ENCODE data around the gene CTCFL. TPM values are rescaled to one million over a fixed set of nuclear protein-coding genes. Genes with fewer than 3 reads are reported as not detected.

The CTCFL gene
- total and polyA plus RNA-seq, 4 donors, result 0.05 to 0.08 (median 0.08) TPM; not detected in 1

DNA sequence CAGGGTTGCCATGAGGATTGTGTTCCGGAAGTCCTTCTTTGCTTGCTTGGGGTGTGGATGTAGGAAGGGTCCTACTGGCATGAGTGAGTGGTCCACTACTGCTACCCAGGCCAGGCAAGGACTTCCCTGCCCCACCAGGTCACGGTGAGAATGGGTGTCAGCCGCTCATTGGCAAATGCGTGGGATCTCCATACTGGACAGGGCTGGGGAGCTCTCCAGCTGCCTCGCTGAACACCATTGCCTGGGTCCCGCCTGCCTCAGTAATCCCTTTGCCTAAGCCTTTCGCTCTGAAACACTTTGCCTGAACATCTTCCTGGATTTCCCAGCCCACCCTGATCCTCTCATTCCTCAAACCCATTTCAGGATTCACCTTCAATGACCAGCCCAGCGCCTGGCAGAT lies 59.5 kb downstream of the CTCFL start:
- Histone ChIP-seq H3K9me3 (ENCODE audit: control insufficient read depth in 4 of 4, low read length in 3 of 4) (no peaks in the 10 kb centered on the region), H3K27ac (ENCODE audit: low read depth in 1 of 2, low read length in 2 of 2) (no peak overlapping the region), H3K4me3 (ENCODE audit: low read depth in 1 of 3, low read length in 3 of 3) (no peak overlapping the region), H3K9ac (ENCODE audit: low read depth in 1 of 2, low read length in 2 of 2) (no peak overlapping the region), H3K36me3 (ENCODE audit: control insufficient read depth in 4 of 4, insufficient read depth in 3 of 4, low read depth in 1 of 4, low read length in 3 of 4) (no peaks in the 10 kb centered on the region), H3K27me3 (ENCODE audit: control insufficient read depth in 4 of 4, insufficient read depth in 4 of 4, low read length in 3 of 4) (no peaks in the 10 kb centered on the region), H3K4me1 (ENCODE audit: control insufficient read depth in 4 of 4, insufficient read depth in 4 of 4, low read length in 3 of 4) (no peaks in the 10 kb centered on the region)
- no peak for TF ChIP-seq YY1 (IDR thresholded peaks at IDR 0.05)
- TF ChIP-seq, protein P1, sequence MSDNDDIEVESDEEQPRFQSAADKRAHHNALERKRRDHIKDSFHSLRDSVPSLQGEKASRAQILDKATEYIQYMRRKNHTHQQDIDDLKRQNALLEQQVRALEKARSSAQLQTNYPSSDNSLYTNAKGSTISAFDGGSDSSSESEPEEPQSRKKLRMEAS (IDR thresholded peaks at IDR 0.05), result no peak
- TF ChIP-seq, protein P2, sequence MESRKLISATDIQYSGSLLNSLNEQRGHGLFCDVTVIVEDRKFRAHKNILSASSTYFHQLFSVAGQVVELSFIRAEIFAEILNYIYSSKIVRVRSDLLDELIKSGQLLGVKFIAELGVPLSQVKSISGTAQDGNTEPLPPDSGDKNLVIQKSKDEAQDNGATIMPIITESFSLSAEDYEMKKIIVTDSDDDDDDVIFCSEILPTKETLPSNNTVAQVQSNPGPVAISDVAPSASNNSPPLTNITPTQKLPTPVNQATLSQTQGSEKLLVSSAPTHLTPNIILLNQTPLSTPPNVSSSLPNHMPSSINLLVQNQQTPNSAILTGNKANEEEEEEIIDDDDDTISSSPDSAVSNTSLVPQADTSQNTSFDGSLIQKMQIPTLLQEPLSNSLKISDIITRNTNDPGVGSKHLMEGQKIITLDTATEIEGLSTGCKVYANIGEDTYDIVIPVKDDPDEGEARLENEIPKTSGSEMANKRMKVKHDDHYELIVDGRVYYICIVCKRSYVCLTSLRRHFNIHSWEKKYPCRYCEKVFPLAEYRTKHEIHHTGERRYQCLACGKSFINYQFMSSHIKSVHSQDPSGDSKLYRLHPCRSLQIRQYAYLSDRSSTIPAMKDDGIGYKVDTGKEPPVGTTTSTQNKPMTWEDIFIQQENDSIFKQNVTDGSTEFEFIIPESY (IDR thresholded peaks at IDR 0.05), result no peak
- TF ChIP-seq FOXA1 (IDR thresholded peaks at IDR 0.05), result no peak
- TF ChIP-seq HNF4A (conservative IDR thresholded peaks at IDR 0.05), result no peak
- no peak for TF ChIP-seq JUND (IDR thresholded peaks at IDR 0.05)
- no peak for TF ChIP-seq RAD21 (IDR thresholded peaks at IDR 0.05)
- no peak for TF ChIP-seq HNF4G (IDR thresholded peaks at IDR 0.05)
- DNase-seq (ENCODE audit: low spot score), result no peak
- WGBS, result 94% methylated on average over 8 of the region's 8 CpGs

DNA sequence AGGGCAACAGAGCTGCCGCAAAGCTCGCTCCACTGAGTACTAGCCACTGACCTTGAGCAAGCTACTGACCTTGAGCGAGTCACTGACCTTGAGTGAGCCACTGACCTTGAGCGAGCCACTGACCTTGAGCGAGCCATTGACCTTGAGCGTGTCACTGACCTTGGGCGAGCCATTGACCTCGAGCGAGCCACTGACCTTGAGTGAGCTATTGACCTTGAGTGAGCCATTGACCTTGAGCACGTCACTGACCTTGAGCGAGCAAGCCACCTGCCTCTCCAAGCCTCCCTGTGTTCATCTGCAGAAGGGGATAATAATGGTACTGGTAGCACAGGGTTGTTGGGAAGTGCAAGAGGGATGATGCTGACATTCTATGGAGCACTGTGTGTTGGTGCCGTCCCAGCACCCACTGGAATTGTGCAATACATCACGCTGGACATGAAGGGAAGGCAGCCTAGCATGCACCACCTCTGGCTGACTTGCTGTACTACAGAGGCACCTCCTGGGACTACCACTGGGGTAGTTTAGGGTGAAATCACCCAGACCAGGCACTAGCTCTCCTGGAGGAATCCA lies 60.2 kb downstream of the CTCFL start:
- Histone ChIP-seq H3K9me3 (ENCODE audit: control insufficient read depth in 4 of 4, low read length in 3 of 4) (no peaks in the 10 kb centered on the region), H3K27me3 (ENCODE audit: control insufficient read depth in 4 of 4, insufficient read depth in 4 of 4, low read length in 3 of 4) (no peaks in the 10 kb centered on the region), H3K9ac (ENCODE audit: low read depth in 1 of 2, low read length in 2 of 2) (no peak overlapping the region), H3K27ac (ENCODE audit: low read depth in 1 of 2, low read length in 2 of 2) (no peak overlapping the region), H3K4me3 (ENCODE audit: low read depth in 1 of 3, low read length in 3 of 3) (no peak overlapping the region), H3K36me3 (ENCODE audit: control insufficient read depth in 4 of 4, insufficient read depth in 3 of 4, low read depth in 1 of 4, low read length in 3 of 4) (no peaks in the 10 kb centered on the region), H3K4me1 (ENCODE audit: control insufficient read depth in 4 of 4, insufficient read depth in 4 of 4, low read length in 3 of 4) (no peaks in the 10 kb centered on the region)
- TF ChIP-seq JUND (IDR thresholded peaks at IDR 0.05) (no peak), GABPA (IDR thresholded peaks at IDR 0.05 in 1 of 2, conservative IDR thresholded peaks at IDR 0.05 in 1 of 2) (no peak), FOXA2 (IDR thresholded peaks at IDR 0.05) (no peak), HNF4G (IDR thresholded peaks at IDR 0.05) (no peak), NR2F2 (IDR thresholded peaks at IDR 0.05) (peak; percentile 38), SP1 (IDR thresholded peaks at IDR 0.05) (no peak), FOXA1 (IDR thresholded peaks at IDR 0.05) (no peak), YY1 (IDR thresholded peaks at IDR 0.05) (no peak), EGR1 (IDR thresholded peaks at IDR 0.05; ENCODE audit: low read depth in 2 of 2) (no peak), TAF1 (conservative IDR thresholded peaks at IDR 0.05) (no peak), RAD21 (IDR thresholded peaks at IDR 0.05) (peak; percentile 65 to 80), RXRA (IDR thresholded peaks at IDR 0.05) (peak; percentile 69 to 75), HNF4A (conservative IDR thresholded peaks at IDR 0.05) (peak; percentile 11 to 38)
- TF ChIP-seq, protein P3, sequence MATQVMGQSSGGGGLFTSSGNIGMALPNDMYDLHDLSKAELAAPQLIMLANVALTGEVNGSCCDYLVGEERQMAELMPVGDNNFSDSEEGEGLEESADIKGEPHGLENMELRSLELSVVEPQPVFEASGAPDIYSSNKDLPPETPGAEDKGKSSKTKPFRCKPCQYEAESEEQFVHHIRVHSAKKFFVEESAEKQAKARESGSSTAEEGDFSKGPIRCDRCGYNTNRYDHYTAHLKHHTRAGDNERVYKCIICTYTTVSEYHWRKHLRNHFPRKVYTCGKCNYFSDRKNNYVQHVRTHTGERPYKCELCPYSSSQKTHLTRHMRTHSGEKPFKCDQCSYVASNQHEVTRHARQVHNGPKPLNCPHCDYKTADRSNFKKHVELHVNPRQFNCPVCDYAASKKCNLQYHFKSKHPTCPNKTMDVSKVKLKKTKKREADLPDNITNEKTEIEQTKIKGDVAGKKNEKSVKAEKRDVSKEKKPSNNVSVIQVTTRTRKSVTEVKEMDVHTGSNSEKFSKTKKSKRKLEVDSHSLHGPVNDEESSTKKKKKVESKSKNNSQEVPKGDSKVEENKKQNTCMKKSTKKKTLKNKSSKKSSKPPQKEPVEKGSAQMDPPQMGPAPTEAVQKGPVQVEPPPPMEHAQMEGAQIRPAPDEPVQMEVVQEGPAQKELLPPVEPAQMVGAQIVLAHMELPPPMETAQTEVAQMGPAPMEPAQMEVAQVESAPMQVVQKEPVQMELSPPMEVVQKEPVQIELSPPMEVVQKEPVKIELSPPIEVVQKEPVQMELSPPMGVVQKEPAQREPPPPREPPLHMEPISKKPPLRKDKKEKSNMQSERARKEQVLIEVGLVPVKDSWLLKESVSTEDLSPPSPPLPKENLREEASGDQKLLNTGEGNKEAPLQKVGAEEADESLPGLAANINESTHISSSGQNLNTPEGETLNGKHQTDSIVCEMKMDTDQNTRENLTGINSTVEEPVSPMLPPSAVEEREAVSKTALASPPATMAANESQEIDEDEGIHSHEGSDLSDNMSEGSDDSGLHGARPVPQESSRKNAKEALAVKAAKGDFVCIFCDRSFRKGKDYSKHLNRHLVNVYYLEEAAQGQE (IDR thresholded peaks at IDR 0.05), result no peak
- TF ChIP-seq, protein P4, sequence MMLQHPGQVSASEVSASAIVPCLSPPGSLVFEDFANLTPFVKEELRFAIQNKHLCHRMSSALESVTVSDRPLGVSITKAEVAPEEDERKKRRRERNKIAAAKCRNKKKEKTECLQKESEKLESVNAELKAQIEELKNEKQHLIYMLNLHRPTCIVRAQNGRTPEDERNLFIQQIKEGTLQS (IDR thresholded peaks at IDR 0.05), result no peak
- TF ChIP-seq, protein P2 (IDR thresholded peaks at IDR 0.05), result no peak
- TF ChIP-seq, protein P5, sequence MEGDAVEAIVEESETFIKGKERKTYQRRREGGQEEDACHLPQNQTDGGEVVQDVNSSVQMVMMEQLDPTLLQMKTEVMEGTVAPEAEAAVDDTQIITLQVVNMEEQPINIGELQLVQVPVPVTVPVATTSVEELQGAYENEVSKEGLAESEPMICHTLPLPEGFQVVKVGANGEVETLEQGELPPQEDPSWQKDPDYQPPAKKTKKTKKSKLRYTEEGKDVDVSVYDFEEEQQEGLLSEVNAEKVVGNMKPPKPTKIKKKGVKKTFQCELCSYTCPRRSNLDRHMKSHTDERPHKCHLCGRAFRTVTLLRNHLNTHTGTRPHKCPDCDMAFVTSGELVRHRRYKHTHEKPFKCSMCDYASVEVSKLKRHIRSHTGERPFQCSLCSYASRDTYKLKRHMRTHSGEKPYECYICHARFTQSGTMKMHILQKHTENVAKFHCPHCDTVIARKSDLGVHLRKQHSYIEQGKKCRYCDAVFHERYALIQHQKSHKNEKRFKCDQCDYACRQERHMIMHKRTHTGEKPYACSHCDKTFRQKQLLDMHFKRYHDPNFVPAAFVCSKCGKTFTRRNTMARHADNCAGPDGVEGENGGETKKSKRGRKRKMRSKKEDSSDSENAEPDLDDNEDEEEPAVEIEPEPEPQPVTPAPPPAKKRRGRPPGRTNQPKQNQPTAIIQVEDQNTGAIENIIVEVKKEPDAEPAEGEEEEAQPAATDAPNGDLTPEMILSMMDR (IDR thresholded peaks at IDR 0.05; ENCODE audit: low read depth, low read length, missing input control), result peak; percentile 71
- no peak for DNase-seq (ENCODE audit: low spot score)
- 61% methylated on average over 13 of the region's 13 CpGs for WGBS

Measured in liver (tissue), 9 donors.